Measurements from ENCODE around the gene TMEM143.

TMEM143 gene

GRCh38 chr19:48354332-48354992 lies 9.3 kb downstream of the TMEM143 start:
- DNase-seq, result no peak

GRCh38 chr19:48353677-48354076 lies 10.1 kb downstream of the TMEM143 start:
- DNase-seq, result no peak

DNA sequence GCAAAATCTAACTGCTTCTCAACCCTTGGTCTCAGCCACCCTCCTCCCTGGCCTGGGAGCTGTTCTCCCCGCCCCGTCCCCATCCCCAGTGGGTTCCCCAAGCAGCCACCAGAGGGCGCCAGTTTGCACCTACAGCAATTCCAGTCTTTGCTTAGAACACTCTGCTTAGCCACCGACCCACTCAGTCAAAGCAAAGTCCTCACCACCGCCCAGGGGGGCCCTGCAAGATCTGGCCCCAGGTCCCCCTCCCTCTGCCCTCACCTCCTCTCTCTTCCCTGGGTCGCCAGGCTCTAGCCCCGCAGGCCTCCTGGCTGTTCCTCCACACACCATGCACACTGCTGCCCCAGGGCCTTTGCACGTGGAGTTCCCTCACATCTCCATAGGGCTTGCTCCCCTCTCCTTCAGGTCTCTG lies 12.4 kb downstream of the TMEM143 start:
- DNase-seq, result peak; percentile 85

DNA sequence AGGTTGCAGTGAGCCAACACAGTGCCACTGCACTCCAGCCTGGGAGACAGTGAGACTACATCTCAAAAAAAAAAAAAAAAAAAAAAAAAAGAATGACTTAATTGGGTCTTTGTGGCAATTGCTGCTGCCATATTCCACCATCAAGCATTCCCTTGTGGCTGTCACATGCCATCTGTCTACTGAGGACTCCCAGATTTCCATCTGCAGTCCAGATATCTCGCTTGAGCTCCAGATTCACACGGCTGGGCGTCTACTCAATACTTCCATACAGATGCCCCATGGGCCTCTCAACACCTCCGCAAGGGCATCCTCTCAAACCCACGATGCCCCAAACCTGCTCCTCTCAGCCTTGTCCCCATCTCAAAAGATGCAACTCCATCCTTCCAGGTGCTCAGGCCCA lies 12.9 kb downstream of the TMEM143 start:
- no peak for DNase-seq

GRCh38 chr19:48348737-48349136 lies 15.0 kb downstream of the TMEM143 start:
- DNase-seq, result no peak

DNA sequence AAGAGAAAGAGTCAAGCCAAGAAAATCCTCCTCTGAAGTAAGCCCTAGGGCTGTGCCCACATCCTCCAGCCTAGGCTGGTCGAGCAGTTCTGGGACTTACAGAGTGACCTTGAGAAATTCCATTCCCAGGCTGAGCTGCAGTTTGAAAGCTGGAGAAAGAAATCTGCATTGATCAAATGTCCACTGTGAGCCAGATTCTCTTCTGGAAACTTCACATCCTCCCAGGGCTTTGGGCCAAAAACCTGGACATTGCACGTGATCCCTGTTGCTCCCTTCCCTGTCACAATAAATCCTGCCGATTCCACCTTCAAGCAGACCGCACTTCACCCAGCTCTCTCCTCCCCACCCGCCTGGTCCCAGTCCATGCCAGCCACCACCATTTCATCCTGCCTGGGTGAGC lies 15.7 kb downstream of the TMEM143 start:
- DNase-seq, result no peak

- DNase-seq, result no peak
Measured at GRCh38 chr19:48346191-48346590, 17.5 kb downstream of the TMEM143 start.

- DNase-seq, result no peak
Measured at GRCh38 chr19:48344892-48345291, 18.8 kb downstream of the TMEM143 start.

GRCh38 chr19:48342841-48343540 lies 20.7 kb downstream of the TMEM143 start:
- DNase-seq, result no peak

DNA sequence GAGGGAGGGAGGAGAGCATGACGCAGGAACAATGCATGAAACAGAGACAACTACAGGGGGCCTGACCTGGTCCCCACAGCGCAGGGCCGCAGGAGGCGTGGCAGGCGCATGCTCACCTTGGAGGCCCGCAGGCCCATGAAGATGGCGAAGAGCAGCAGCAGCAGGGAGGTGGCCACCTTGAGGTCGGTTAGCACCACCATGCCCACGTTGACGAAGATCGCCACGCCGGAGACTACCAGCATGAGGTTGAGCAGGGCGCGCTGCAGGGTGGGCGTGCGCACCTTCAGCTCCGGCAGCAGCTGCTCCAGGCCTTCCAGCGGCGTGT lies 21.4 kb downstream of the TMEM143 start:
- no peak for DNase-seq

DNA sequence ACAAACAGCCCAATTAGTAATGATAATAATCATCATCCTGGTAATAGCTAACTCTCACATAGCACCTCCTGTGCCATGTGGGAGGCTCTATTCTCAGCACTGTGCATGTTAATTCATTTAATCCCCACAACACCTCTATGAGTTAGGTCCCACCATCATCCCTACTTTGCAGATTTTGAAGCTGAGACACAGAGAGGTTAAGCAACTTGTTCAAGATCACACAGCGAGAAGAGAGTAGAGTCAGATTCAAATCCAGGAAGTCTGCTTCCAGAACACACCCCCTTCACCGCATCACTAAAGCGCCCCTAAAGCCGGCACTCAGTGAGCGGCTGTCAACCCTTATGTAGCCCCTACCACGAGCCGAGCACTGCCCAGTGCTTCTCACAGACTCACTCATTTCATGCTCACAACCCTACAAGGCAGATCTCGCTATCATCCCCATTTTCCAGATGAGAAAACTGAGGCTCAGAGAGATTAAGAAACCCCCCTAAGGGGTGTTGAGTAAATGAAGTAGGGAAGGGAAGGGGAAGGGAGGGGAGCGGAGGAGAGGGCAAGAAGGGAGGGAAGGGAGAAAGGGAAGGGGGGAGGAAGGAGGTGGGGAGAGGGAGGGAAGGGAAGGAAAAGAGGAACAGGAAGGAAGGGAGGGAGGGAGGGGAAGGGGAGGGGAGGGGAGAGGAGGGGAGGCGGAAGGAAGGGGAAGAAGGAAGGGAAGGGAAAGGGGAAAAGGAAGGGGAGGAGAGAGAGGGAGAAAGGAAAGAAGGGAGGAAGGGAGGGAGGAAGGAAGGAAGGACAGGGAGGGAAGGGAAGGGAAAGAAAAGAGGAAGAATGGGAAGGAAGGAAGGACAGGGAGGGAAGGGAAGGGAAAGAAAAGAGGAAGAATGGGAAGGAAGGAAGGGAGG lies 22.0 kb downstream of the TMEM143 start:
- DNase-seq, result no peak

DNA sequence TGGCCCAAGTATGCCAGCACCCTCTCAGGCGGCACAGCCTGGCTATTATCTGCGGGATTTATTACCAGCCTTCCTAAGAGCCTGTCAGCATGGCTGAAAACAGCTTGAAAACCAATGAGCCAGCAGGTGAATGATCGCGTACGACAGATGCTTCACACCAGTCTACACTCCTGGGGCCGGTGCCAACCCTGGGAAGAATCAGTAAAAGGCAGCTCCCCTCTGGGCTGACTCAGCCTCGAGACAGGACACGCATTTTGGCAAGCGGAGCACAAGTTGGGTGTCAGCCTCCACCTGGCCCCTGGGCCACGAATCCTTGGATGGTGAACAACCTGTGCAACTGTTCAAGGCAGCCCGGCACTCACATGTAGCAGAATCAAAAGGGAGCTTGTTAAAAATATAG lies 22.7 kb downstream of the TMEM143 start:
- DNase-seq, result no peak

- DNase-seq, result no peak
Measured at GRCh38 chr19:48338802-48339503, 24.8 kb downstream of the TMEM143 start.

- DNase-seq, result no peak
Measured at GRCh38 chr19:48338253-48338755, 25.4 kb downstream of the TMEM143 start.

DNA sequence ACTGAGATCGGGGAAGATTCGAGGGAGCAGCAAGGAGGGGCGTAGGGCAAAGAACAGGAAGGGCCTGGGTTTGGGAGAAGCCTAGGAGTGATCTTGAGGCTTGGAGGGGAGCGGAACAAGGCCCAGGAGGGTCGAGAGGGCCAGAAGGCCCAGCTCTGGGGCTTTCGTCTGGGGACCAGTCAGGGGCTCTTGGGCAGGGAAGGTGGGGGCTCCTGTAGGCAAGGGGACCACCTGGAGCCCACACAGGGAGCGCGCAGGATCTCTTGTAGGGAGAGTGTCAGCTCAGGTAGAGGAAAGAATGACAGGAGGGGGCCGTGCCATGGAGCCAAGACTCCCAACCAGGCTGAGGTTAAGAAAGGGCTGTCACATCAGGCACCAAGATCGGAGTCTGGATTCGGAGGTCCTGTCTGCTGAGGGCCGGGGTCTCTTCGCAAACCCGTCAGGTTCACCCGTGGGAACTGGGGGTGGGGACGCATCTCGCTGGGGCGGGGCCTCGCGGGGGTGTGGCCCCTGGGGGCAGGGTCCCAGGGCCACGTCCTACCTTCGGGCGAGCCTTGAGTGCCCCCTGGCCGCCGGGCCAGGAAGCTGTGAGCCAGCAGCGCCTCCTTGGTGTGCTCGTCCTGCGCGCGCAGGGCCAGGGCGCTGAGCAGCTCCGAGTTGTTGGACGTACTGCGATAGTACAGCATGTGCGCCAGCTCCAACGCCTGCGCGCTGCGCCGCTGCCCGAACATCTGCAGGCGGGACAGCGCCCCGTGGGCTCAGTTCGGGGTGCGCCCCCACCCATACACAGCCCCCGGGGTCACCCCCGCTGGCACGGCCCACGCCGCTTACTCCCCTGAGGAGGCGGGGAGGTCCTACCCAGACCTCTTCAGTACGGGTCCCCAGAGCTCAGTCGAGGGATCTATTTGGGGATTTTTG lies 30.0 kb downstream of the TMEM143 start:
- peak; percentile 97 for DNase-seq

GRCh38 chr19:48332662-48333466 lies 30.9 kb downstream of the TMEM143 start:
- DNase-seq, result peak; percentile 97

- no peak for DNase-seq
Measured at GRCh38 chr19:48332351-48332661, 31.4 kb downstream of the TMEM143 start.

GRCh38 chr19:48330012-48330681 lies 33.6 kb downstream of the TMEM143 start:
- DNase-seq, result peak; percentile 93

DNA sequence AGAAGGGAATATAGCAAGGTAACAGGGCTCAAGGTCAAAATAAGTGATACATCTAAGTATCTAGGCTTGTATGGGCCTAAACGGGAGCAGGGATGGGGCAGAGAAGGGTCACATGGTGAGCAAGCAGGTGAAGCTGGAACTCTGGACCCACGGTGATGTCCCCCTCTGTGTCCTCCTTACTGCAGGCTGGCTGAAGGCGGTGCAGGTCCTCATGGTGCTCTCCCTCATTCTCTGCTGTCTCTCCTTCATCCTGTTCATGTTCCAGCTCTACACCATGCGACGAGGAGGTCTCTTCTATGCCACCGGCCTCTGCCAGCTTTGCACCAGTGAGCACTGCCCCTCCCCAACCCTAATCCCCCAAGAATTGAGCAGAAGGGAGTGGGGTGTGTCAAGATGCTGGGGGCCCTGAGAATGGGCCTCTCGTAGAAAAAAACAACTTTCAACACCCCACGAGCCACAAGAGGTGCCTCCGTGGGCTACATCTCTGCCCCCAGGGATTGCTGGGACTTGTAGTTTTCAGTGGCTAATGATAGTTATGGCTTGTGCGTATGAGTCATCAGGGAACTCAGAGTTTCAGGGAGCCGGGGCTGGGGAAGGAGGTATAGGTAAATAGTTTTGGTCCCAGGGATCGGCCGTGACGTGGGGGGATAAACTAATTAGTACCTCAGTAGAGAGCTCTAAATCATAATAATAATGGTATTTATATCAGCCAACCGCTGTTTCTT lies 34.4 kb downstream of the TMEM143 start:
- peak; percentile 72 for DNase-seq

Measured in activated CD4-positive, alpha-beta T cell treated with anti-CD3 and anti-CD28 coated beads, Interleukin-10, Interleukin-2, amounts not matched to agents 100 ng/mL and 50 ng/mL, durations not matched to agents 16 hours and 8 hours (primary cell).